HEK293T (cell line): Measurements from ENCODE around the gene CCDC88A.

Experiments used
- ELF4 ChIP-seq: fragments of 450-650 bp; IDR thresholded peaks from 2 replicates; pipeline ENCODE4 v1.6.1; 2017; ENCODE audit warnings: antibody characterized with exemption
- HDGF ChIP-seq: fragments of 450-650 bp; IDR thresholded peaks from 2 replicates; pipeline ENCODE4 v1.6.1; 2017; ENCODE audit warnings: antibody characterized with exemption, borderline replicate concordance

- no peak for TF ChIP-seq ELF4
- TF ChIP-seq HDGF = no peak
Observed at GRCh38 chr2:55311444-55311870, 108.2 kb downstream of the CCDC88A start.
